H9 (cell line): ENCODE data around the gene PDE8A. TPM values are rescaled to one million over a fixed set of nuclear protein-coding genes. Genes with fewer than 3 reads are reported as not detected.

Experiments used
- DNase-seq: peaks from one replicate; pipeline ENCODE4 v3.0.0-alpha.2; 2017
- H2AFZ ChIP-seq: one replicate; pipeline ENCODE4 v1.6.1; 2013; ENCODE audit warnings: mild to moderate bottlenecking, low read length, control low read depth, moderate library complexity
- H2AK5ac ChIP-seq: 2 replicates; pipeline ENCODE4 v1.6.1; 2013; ENCODE audit warnings: low read length, control low read depth, mixed read lengths; ENCODE audit not compliant: insufficient read length
- H2BK120ac ChIP-seq: one replicate; pipeline ENCODE4 v1.6.1; 2013; ENCODE audit warnings: low read depth, mild to moderate bottlenecking, low read length, control low read depth, inconsistent platforms; ENCODE audit not compliant: poor library complexity, severe bottlenecking
- H2BK12ac ChIP-seq: 2 replicates; pipeline ENCODE4 v1.6.1; 2013; ENCODE audit warnings: low read length, control low read depth, mixed read lengths, low read depth; ENCODE audit not compliant: insufficient read length
- H2BK15ac ChIP-seq: 2 replicates; pipeline ENCODE4 v1.6.1; 2013; ENCODE audit warnings: low read depth, low read length, control low read depth
- H2BK20ac ChIP-seq: one replicate; pipeline ENCODE4 v1.6.1; 2013; ENCODE audit warnings: low read depth, mild to moderate bottlenecking, low read length, control low read depth, inconsistent platforms; ENCODE audit not compliant: poor library complexity, severe bottlenecking
- H2BK5ac ChIP-seq: 2 replicates; pipeline ENCODE4 v1.6.1; 2013; ENCODE audit warnings: low read length, control low read depth, mixed read lengths; ENCODE audit not compliant: insufficient read length
- H3K14ac ChIP-seq: 2 replicates; pipeline ENCODE4 v1.6.1; 2013; ENCODE audit warnings: low read length, control low read depth; ENCODE audit not compliant: insufficient read depth
- H3K18ac ChIP-seq: 2 replicates; pipeline ENCODE4 v1.6.1; 2013; ENCODE audit warnings: low read depth, mild to moderate bottlenecking, mixed read lengths, low read length, control low read depth; ENCODE audit not compliant: insufficient read length
- H3K23ac ChIP-seq: 2 replicates; pipeline ENCODE4 v1.6.1; 2013; ENCODE audit warnings: low read length, control low read depth, mixed read lengths, low read depth; ENCODE audit not compliant: insufficient read length
- H3K23me2 ChIP-seq: 2 replicates; pipeline ENCODE4 v1.6.1; 2013; ENCODE audit warnings: low read depth, mild to moderate bottlenecking, mixed read lengths, low read length, control low read depth; ENCODE audit not compliant: insufficient read length, poor library complexity, severe bottlenecking
- H3K27ac ChIP-seq: 2 replicates; pipeline ENCODE4 v1.5.1; 2013; ENCODE audit warnings: low read length, control low read depth, mixed read lengths, low read depth; ENCODE audit not compliant: insufficient read length
- H3K27me3 ChIP-seq: 2 replicates; pipeline ENCODE4 v1.6.1; 2013; ENCODE audit warnings: low read length, control low read depth, inconsistent platforms; ENCODE audit not compliant: insufficient read depth
- H3K4ac ChIP-seq: 2 replicates; pipeline ENCODE4 v1.6.1; 2013; ENCODE audit warnings: low read depth, mild to moderate bottlenecking, control low read depth, inconsistent platforms, low read length, moderate library complexity
- H3K4me1 ChIP-seq: 2 replicates; pipeline ENCODE4 v1.6.1; 2013; ENCODE audit warnings: low read length, control low read depth, inconsistent platforms; ENCODE audit not compliant: insufficient read depth
- H3K4me2 ChIP-seq: 2 replicates; pipeline ENCODE4 v1.6.1; 2013; ENCODE audit warnings: low read length, control low read depth, mixed read lengths; ENCODE audit not compliant: insufficient read length, insufficient read depth
- H3K56ac ChIP-seq: 2 replicates; pipeline ENCODE4 v1.6.1; 2013; ENCODE audit warnings: low read depth, mild to moderate bottlenecking, mixed read lengths, low read length, control low read depth; ENCODE audit not compliant: insufficient read length
- H3K79me1 ChIP-seq: 2 replicates; pipeline ENCODE4 v1.6.1; 2013; ENCODE audit warnings: low read depth, mild to moderate bottlenecking, moderate library complexity, low read length, control low read depth, inconsistent platforms; ENCODE audit not compliant: insufficient read depth, poor library complexity, severe bottlenecking
- H3K79me2 ChIP-seq: 2 replicates; pipeline ENCODE4 v1.6.1; 2013; ENCODE audit warnings: low read length, control low read depth, inconsistent platforms; ENCODE audit not compliant: insufficient read depth
- H3K9ac ChIP-seq: 2 replicates; pipeline ENCODE4 v1.6.1; 2013; ENCODE audit warnings: low read length, control low read depth, mixed read lengths; ENCODE audit not compliant: insufficient read length; ENCODE audit errors: extremely low read depth
- H3K9me3 ChIP-seq: one replicate; pipeline ENCODE4 v1.6.1; 2013; ENCODE audit warnings: low read depth, low read length, inconsistent platforms; ENCODE audit not compliant: control insufficient read depth
- H3T11ph ChIP-seq: one replicate; pipeline ENCODE4 v1.6.1; 2013; ENCODE audit warnings: mild to moderate bottlenecking, low read length, control low read depth, inconsistent platforms
- H4K20me1 ChIP-seq: one replicate; pipeline ENCODE4 v1.6.1; 2013; ENCODE audit not compliant: control insufficient read depth, insufficient read length, insufficient read depth
- H4K5ac ChIP-seq: 2 replicates; pipeline ENCODE4 v1.6.1; 2013; ENCODE audit warnings: low read depth, mild to moderate bottlenecking, mixed read lengths, low read length, control low read depth; ENCODE audit not compliant: insufficient read length
- H4K8ac ChIP-seq: replicated peaks from 2 replicates; pipeline ENCODE4 v1.6.1; 2013; ENCODE audit warnings: low read length, control low read depth, mixed read lengths, low read depth; ENCODE audit not compliant: insufficient read length
- H4K91ac ChIP-seq: 2 replicates; pipeline ENCODE4 v1.6.1; 2013; ENCODE audit warnings: low read depth, mild to moderate bottlenecking, moderate library complexity, mixed read lengths, low read length, control low read depth; ENCODE audit not compliant: insufficient read length
- H3K27ac Mint-ChIP-seq, 3 experiments: 2 replicates in 2 of 3; 3 replicates in 1 of 3; pipeline ENCODE4 v1.8.0; 2020 to 2021; ENCODE audit warnings: mixed read lengths in 3 of 3, mild to moderate bottlenecking in 1 of 3, moderate library complexity in 1 of 3
- H3K27me3 Mint-ChIP-seq: 2 replicates; pipeline ENCODE4 v1.8.0; 2021; ENCODE audit warnings: low read depth, mild to moderate bottlenecking, moderate library complexity, mixed read lengths
- H3K36me3 Mint-ChIP-seq, 3 experiments: 2 replicates in 2 of 3; 3 replicates in 1 of 3; pipeline ENCODE4 v1.8.0; 2020 to 2021; ENCODE audit warnings: low read depth in 3 of 3, mixed read lengths in 3 of 3; ENCODE audit not compliant: insufficient read depth in 1 of 3
- H3K4me1 Mint-ChIP-seq, 2 experiments: 2 replicates each; pipeline ENCODE4 v1.8.0; 2020; ENCODE audit warnings: mixed read lengths in 2 of 2
- H3K4me3 Mint-ChIP-seq, 2 experiments: 2 replicates in 1 of 2; 3 replicates in 1 of 2; pipeline ENCODE4 v1.8.0; 2020 to 2021; ENCODE audit warnings: mild to moderate bottlenecking in 2 of 2, mixed read lengths in 2 of 2, moderate library complexity in 1 of 2
- H3K9me3 Mint-ChIP-seq, 2 experiments: 2 replicates in 1 of 2; 3 replicates in 1 of 2; pipeline ENCODE4 v1.8.0; 2020; ENCODE audit warnings: mild to moderate bottlenecking in 2 of 2, mixed read lengths in 2 of 2, moderate library complexity in 1 of 2
- WGBS: extraction: QIAGEN DNeasy Blood & Tissue Kit; methylation state at CpG from one replicate; pipeline ENCODE4 v1.1.7; 2013; ENCODE audit warnings: missing lambda C conversion rate, low lambda C conversion rate, mixed read lengths; ENCODE audit not compliant: insufficient read length; ENCODE audit errors: extremely low coverage; 5-methylcytosine and 5-hydroxymethylcytosine counted together
- total RNA-seq: library from RNA; stranded (reverse); gene quantifications from 2 replicates; pipeline ENCODE4 v1.2.1, GENCODE V29; 2021
- TF ChIP-seq, protein P1 (sequence below): fragments of 200-600 bp; sonication (generic); conservative IDR thresholded peaks from 3 replicates; pipeline ENCODE4 v1.8.0; 2021; ENCODE audit warnings: antibody characterized with exemption, mild to moderate bottlenecking

Gene PDE8A
- total RNA-seq, 1 experiment from 2014 or later = 9.3 TPM

DNA sequence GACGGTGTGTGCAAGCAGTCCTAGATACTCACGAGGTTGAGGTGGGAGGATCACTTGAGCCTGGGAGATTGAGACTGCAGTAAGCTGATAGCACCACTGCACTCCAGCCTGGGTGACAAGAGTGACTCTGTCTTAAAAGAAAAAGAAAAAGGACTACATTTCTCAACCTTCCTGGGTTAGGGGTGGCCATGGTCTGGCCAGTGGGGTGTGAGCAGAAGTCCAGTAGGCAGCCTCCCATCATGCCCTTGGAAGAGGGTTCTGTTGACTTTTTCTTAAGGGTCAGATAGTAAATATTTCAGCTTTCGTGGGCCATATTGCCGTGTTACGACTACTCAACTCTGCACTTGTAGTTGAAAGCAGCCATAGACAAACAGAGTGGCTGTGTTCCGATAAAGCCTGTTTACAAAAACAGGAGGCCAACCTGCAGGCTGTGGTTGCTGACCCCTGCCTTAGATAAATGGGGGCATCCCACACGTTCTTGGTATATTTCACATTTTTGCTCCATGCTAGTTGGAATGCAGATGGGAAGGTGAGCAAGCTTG lies 31.0 kb upstream of the PDE8A start:
- H3K36me3 Mint-ChIP-seq = no peaks in the 10 kb centered on the region
- DNase-seq = no peak
- WGBS = no CpG with 5 or more reads among the region's 7 CpGs
- H3K9me3 Mint-ChIP-seq = no peaks in the 10 kb centered on the region
- Histone ChIP-seq H3K23ac (no peak overlapping the region), H3K4ac (no peak overlapping the region), H3K4me2 (no peak overlapping the region), H3K56ac (no peak overlapping the region), H4K91ac (no peak overlapping the region), H3K9ac (no peak overlapping the region), H2BK120ac (no peak overlapping the region), H3K27ac (no peak overlapping the region), H3K79me1 (no peaks in the 10 kb centered on the region), H2AK5ac (no peak overlapping the region), H3K9me3 (no peaks in the 10 kb centered on the region), H4K8ac (no peak overlapping the region), H3K14ac (no peak overlapping the region), H2BK15ac (no peak overlapping the region), H2BK5ac (no peak overlapping the region), H2AFZ (no peak overlapping the region), H3K23me2 (no peaks in the 10 kb centered on the region), H4K5ac (no peak overlapping the region), H4K20me1 (no peaks in the 10 kb centered on the region), H3K27me3 (no peaks in the 10 kb centered on the region; the same call in 1 of the 2 replicates), H3T11ph (no peak overlapping the region), H3K18ac (no peak overlapping the region), H3K79me2 (no peaks in the 10 kb centered on the region), H2BK20ac (no peak overlapping the region), H3K4me1 (no peaks in the 10 kb centered on the region), H2BK12ac (no peak overlapping the region)
- no peaks in the 10 kb centered on the region for H3K27me3 Mint-ChIP-seq
- H3K27ac Mint-ChIP-seq = no peak overlapping the region
- H3K4me1 Mint-ChIP-seq = peaks cover 10% of the 10 kb centered on the region in 2 experiments; a peak in 3 of 4 replicates
- no peak overlapping the region for H3K4me3 Mint-ChIP-seq
- TF ChIP-seq, protein P1, sequence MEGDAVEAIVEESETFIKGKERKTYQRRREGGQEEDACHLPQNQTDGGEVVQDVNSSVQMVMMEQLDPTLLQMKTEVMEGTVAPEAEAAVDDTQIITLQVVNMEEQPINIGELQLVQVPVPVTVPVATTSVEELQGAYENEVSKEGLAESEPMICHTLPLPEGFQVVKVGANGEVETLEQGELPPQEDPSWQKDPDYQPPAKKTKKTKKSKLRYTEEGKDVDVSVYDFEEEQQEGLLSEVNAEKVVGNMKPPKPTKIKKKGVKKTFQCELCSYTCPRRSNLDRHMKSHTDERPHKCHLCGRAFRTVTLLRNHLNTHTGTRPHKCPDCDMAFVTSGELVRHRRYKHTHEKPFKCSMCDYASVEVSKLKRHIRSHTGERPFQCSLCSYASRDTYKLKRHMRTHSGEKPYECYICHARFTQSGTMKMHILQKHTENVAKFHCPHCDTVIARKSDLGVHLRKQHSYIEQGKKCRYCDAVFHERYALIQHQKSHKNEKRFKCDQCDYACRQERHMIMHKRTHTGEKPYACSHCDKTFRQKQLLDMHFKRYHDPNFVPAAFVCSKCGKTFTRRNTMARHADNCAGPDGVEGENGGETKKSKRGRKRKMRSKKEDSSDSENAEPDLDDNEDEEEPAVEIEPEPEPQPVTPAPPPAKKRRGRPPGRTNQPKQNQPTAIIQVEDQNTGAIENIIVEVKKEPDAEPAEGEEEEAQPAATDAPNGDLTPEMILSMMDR = no peak
